Activated T-cell treated with anti-CD3 and anti-CD28 coated beads, Interleukin-2, amount 50 U/mL, for 24 hours (primary cell): Measurements from ENCODE around the gene CHCHD4.
A peak's percentile ranks its signal among the peaks of the same experiment; 100 is the strongest.

ENCODE experiments used
- DNase-seq: peaks from one replicate; pipeline ENCODE4 v3.0.0-alpha.2; 2020
- H3K27ac Mint-ChIP-seq: 2 replicates; pipeline ENCODE4 v1.8.0; 2020; ENCODE audit warnings: mild to moderate bottlenecking, mixed read lengths
- H3K27me3 Mint-ChIP-seq: 2 replicates; pipeline ENCODE4 v1.8.0; 2020; ENCODE audit warnings: mixed read lengths
- H3K36me3 Mint-ChIP-seq: 2 replicates; pipeline ENCODE4 v1.8.0; 2020; ENCODE audit warnings: low read depth, mixed read lengths
- H3K4me1 Mint-ChIP-seq: 2 replicates; pipeline ENCODE4 v1.8.0; 2020; ENCODE audit warnings: low read depth, mixed read lengths
- H3K4me3 Mint-ChIP-seq: 2 replicates; pipeline ENCODE4 v1.8.0; 2020; ENCODE audit warnings: mild to moderate bottlenecking, moderate library complexity, mixed read lengths
- H3K9me3 Mint-ChIP-seq: 2 replicates; pipeline ENCODE4 v1.8.0; 2020; ENCODE audit warnings: mixed read lengths

Gene CHCHD4

DNA sequence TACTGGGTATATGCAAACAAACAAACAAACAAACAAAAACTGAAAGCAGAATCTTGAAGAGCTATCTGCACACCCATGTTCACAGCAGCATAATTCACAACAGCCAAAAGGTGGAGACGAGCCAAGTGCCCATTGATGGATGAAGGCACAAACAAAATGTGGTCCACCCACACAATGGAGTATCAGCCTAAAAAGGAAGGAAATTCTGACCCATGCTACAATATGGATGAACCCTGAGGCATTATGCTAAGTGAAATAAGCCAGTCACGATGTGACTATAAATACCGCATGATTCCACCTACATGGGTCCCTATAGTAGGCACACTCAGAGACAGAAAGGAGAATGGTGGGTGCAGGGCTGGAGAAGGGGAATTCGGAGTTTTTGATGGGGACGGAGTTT, 29.6 kb upstream of the CHCHD4 start:
- Mint-ChIP-seq H3K36me3 (peaks cover 92% of the 10 kb centered on the region), H3K9me3 (no peaks in the 10 kb centered on the region), H3K4me3 (no peak overlapping the region), H3K27me3 (no peaks in the 10 kb centered on the region), H3K27ac (no peak overlapping the region), H3K4me1 (peaks cover 9% of the 10 kb centered on the region)
- no peak for DNase-seq

DNA sequence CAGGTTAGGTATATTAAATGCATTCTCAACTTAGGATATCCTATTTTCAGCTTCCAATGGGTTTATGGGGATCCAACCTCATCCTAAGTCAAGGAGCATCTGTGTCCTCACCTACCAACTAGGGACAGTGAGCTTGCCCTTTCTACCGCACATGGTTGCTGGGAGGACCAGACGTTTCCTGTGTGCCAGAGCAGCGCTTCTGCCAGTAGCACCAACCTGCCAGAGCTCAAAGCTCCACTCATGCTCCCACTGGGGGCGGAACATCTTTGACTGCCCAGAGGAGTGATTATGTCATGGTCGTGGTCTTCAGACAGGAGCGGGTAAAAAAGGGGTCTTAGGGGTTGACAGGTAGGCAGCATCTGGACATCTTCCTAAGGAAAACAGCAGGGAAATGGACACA, 29.0 kb upstream of the CHCHD4 start:
- H3K4me3 Mint-ChIP-seq: no peak overlapping the region
- no peak overlapping the region for H3K27ac Mint-ChIP-seq
- H3K36me3 Mint-ChIP-seq: peaks cover 88% of the 10 kb centered on the region
- peaks cover 9% of the 10 kb centered on the region for H3K4me1 Mint-ChIP-seq
- H3K27me3 Mint-ChIP-seq: no peaks in the 10 kb centered on the region
- no peak for DNase-seq
- H3K9me3 Mint-ChIP-seq: no peaks in the 10 kb centered on the region

DNA sequence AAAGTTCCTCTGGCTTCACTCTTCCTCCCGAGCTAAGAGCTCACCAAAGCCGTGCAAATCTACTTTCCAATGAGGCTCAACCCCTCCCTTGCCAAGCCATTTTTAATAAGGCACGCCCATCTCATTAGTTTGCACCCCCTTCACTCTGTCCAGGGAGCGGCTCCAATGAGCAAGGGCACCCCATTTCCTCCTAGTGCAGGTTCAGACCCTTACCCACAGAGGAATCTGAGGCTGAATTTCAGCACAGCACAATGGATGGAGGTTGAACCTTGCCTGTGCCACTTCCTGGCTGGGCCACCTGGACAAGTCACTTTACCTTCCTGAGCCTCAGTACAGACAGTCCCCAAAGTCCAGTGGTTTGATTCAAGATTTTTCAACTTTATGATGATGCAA, 28.3 kb upstream of the CHCHD4 start:
- Mint-ChIP-seq H3K27me3 (no peaks in the 10 kb centered on the region), H3K27ac (no peak overlapping the region), H3K36me3 (peaks cover 88% of the 10 kb centered on the region), H3K4me1 (peaks cover 9% of the 10 kb centered on the region), H3K9me3 (no peaks in the 10 kb centered on the region), H3K4me3 (no peak overlapping the region)
- DNase-seq: no peak

DNA sequence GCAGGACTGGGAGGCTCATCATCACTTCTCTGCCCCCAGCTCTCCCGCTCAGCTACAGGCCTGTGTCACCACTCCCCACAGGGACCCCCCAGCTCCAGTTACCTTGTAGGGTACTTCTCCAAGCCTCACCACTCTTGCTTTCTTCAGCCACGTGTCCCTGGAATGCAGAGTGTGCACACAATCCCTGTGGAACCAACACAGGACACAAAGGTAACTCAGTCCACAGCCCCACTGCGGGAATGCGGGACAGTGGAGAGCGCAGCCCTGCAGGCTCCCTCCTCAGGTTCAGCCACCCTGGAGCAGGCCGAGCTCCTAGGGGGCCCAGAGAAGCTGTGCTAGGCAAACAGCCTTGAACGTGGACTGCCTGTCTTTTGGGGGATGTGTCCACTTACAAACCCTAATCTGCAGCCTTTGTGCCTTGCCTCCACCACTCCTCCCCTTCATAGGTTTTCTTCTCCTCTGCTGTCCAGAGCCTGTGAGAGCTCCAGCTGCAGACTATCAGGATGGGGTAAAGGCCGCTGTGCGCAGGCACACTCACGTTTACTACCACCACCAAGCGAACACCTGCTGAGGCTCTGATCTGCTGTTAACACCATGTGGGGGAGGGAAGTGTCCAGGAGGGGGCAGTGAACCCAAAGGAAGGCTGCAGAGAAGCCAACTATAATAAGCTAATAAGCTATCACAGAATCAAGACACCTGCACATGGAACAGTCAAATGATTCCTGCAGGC, 27.7 kb upstream of the CHCHD4 start:
- Mint-ChIP-seq H3K4me3 (no peak overlapping the region), H3K27ac (no peak overlapping the region), H3K4me1 (peaks cover 7% of the 10 kb centered on the region), H3K9me3 (no peaks in the 10 kb centered on the region), H3K36me3 (peaks cover 88% of the 10 kb centered on the region), H3K27me3 (no peaks in the 10 kb centered on the region)
- no peak for DNase-seq

DNA sequence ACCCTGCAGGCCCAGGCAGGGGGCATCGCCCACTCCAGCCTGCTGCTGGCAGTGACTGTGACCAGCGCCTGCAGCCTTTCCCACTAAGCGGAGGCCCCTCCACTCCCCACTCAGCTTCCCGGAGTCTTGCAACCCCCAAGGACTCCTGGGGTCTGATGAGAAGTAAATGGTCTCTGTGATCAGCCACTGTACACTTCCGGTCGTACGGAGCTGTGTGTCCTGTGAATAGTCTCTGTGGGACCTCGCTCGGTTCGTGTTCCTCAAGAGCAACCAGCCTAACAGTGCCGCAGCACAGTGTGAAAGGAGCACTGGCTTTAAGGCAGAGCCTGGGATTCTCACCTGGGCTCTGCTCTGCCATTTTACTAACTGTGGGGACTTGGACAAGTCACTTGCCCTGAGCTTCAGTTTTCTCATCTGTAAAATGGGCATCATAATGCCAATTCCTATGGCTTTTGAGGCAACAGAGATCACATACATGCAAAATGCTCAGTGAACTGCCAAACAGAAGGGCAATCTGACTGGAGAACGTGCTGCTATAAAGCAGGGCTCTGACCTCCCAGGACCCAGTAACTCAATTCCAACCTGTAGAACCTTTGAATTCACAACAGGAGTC, 26.9 kb upstream of the CHCHD4 start:
- Mint-ChIP-seq H3K27me3 (no peaks in the 10 kb centered on the region), H3K27ac (no peak overlapping the region), H3K36me3 (peaks cover 88% of the 10 kb centered on the region), H3K9me3 (no peaks in the 10 kb centered on the region), H3K4me3 (no peak overlapping the region), H3K4me1 (peaks cover 2% of the 10 kb centered on the region)
- no peak for DNase-seq

DNA sequence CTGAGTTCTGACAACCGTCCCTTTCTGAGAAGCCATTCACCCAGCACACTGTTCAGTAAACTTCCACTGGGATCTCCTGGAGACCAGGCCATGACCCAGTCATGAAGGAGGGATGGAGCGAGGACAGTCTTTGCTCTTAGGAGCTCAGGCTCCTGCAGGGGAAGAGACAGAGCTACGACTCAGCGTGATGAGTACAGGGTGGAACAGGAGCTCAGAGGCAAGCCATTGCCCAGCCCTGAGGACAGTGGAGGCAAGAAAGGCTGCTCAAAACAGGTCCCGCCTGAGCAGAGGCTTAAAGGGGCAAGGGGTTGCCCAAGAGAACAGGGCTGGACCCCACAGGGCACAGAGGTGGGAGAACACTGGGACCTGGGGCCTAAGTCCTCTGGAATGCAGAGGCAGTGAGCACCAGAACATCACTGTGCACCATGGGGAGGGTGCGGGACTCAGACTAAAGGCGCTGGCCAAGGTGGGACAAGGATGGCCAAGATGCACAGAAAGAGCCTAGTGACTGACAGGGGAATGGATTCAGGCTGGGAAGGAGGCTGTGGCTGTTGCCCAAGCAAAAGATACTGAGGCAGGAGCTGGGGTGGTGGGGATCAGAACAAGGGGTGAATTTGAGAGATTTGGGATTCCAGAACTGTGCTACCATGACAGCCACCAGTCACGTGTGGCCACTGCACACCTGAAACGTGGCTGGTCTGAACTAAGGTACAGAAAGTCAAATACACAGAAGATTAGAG, 26.0 kb upstream of the CHCHD4 start:
- H3K27ac Mint-ChIP-seq: peak overlapping the region; percentile 83
- no peaks in the 10 kb centered on the region for H3K27me3 Mint-ChIP-seq
- peaks cover 7% of the 10 kb centered on the region for H3K4me1 Mint-ChIP-seq

DNA sequence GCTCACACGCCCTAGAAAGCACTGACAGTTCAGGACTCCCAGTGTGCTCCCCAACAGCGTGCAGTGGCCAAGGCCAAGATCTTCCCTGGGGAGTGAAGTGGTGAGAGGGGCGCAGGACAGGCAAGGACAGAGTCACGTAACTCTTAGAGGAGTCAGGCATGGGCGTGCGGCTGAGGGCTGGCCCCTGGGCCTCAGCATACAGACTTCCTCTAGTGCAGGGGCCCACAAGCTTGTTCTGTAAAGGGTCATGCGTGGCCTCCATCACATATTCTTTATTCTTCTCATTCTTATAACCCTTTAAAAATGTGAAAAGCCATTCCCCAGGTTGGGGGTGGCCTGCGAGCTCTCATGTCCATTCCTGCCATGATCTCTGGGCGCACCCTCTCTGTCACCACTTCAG, 25.4 kb upstream of the CHCHD4 start:
- peak overlapping the region; percentile 70 for H3K27ac Mint-ChIP-seq
- DNase-seq: no peak
- no peaks in the 10 kb centered on the region for H3K9me3 Mint-ChIP-seq
- H3K4me3 Mint-ChIP-seq: no peak overlapping the region
- peaks cover 11% of the 10 kb centered on the region for H3K4me1 Mint-ChIP-seq
- no peaks in the 10 kb centered on the region for H3K27me3 Mint-ChIP-seq
- peaks cover 88% of the 10 kb centered on the region for H3K36me3 Mint-ChIP-seq

More for the DNA sequence above, 26.0 kb upstream of the CHCHD4 start:
- no peak overlapping the region for H3K4me3 Mint-ChIP-seq
- no peak for DNase-seq
- H3K9me3 Mint-ChIP-seq: no peaks in the 10 kb centered on the region
- H3K36me3 Mint-ChIP-seq: peaks cover 88% of the 10 kb centered on the region

DNA sequence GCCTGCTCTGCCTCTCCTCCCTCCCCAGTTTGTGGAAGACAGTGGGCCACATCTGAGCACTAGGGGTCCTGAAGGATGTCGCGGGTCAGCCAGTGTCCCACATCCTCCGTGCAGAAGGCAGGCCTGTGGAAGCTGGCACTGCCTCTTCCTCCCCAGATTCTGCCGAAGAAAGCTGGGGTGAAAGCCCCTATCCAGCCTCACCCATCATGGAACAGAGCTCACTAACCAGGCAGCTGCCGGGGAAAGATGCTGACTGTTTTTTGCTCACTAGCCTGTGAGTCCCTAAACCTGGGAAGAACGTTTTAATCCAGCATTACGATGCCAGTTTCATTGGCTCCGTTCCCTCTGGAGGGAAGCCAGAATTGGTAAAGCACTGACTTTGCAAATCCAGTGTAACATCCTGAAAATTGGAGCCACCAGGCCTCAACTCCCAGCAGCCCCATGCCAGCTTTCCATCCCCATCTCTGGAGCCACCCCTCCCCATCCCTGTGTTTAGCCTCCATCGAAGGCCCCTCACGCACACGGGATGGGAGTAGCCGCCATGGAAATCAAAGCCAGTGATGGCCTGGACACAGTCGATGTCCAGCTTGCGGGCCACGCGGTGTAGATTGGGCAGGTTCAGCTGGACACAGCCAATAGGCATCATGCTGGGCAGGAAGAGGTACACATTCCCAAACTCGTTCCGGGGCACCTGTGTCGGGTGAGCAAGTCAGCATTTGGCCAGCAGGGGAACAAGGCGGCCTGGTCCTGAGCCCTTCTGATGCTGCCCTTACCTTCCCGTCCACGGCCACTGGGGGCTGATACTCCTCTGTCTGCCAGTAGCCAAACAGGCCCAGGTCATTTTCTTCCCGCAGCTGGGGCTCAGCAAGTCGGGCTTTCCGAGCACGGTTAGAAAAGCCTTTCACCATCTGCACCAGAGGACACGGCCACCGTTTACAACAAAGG, 23.6 kb upstream of the CHCHD4 start:
- DNase-seq: no peak
- peaks cover 26% of the 10 kb centered on the region for H3K4me1 Mint-ChIP-seq
- peaks cover 84% of the 10 kb centered on the region for H3K36me3 Mint-ChIP-seq
- H3K4me3 Mint-ChIP-seq: no peak overlapping the region
- no peaks in the 10 kb centered on the region for H3K9me3 Mint-ChIP-seq
- peak overlapping the region; percentile 69 for H3K27ac Mint-ChIP-seq
- no peaks in the 10 kb centered on the region for H3K27me3 Mint-ChIP-seq

DNA sequence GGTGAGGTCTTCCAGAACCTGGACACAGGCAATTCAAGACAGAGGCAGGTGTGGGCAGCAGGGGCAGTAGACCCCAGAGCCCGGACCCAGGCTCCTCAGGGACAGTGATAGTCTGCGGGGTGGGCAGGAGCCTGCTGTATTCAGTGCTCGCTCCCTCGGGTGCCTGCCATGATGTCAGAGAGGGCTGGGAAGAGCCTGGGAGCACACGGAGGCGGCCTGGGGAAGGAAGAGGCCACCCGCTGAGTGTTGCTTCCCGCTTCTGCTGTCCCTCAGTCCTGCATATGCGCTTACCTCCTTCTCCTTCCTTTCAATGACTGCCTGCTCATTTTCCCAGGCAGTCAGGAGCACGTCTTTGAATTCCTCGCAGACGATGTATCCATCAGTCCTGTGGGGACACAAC, 22.9 kb upstream of the CHCHD4 start:
- Mint-ChIP-seq H3K36me3 (peaks cover 84% of the 10 kb centered on the region), H3K4me1 (peaks cover 33% of the 10 kb centered on the region), H3K27me3 (no peaks in the 10 kb centered on the region), H3K9me3 (no peaks in the 10 kb centered on the region), H3K27ac (peak overlapping the region; percentile 75), H3K4me3 (no peak overlapping the region)
- DNase-seq: no peak

DNA sequence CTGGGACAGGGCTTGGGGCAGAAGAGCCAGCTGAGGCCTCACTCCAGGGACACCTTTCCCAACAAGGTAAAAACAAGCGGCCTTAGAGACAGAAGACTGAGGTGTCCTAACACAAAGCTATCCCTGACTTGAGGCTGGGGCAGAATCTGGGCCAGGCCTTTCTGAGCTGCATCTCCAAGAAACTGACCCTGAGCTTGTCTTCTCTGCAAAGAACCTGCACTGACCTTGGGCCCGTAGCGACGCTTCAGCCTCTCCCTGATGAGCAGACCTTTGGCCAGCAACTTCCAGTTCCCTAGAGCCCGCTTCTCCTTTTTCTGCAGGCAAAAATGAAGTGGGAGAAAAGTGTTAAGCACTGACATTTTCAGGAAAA, 22.4 kb upstream of the CHCHD4 start:
- Mint-ChIP-seq H3K4me3 (no peak overlapping the region), H3K27ac (peak overlapping the region; percentile 75), H3K9me3 (no peaks in the 10 kb centered on the region), H3K36me3 (peaks cover 84% of the 10 kb centered on the region), H3K27me3 (no peaks in the 10 kb centered on the region), H3K4me1 (peaks cover 39% of the 10 kb centered on the region)
- no peak for DNase-seq

DNA sequence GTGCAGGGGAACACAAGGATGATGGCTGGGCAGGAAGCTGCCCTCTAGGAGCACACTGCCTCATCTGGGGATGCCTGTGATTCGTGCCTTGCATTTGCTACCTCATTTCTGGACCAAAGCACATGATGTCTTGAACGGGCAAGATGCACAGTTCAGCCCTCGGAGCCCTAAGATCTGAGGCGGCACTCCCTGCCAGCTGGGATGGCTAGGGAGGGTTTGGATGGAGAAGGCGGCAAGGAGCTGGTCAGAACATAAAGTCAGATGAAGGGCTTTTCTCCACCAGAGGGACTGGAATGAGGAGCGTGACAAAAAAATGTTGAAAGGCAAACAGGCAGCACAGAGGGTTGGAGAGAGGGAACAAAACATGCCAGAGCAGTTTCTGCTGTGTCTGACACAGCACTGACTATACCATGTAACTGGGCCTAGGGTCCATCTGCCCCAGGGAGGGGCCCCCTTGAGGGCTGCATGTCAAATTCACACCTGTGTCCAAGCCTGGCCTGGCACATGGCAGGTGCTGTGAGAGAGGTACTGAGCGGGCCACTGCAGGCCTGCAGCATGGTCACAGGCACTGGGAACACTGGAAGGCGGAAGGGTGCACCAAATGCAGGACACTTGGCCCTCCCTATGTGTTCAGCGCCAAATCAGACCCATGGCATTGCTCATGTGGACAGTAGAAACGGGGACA, 21.9 kb upstream of the CHCHD4 start:
- H3K9me3 Mint-ChIP-seq: no peaks in the 10 kb centered on the region
- peaks cover 84% of the 10 kb centered on the region for H3K36me3 Mint-ChIP-seq
- peaks cover 44% of the 10 kb centered on the region for H3K4me1 Mint-ChIP-seq
- DNase-seq: no peak
- no peaks in the 10 kb centered on the region for H3K27me3 Mint-ChIP-seq
- no peak overlapping the region for H3K4me3 Mint-ChIP-seq
- peak overlapping the region; percentile 87 for H3K27ac Mint-ChIP-seq

DNA sequence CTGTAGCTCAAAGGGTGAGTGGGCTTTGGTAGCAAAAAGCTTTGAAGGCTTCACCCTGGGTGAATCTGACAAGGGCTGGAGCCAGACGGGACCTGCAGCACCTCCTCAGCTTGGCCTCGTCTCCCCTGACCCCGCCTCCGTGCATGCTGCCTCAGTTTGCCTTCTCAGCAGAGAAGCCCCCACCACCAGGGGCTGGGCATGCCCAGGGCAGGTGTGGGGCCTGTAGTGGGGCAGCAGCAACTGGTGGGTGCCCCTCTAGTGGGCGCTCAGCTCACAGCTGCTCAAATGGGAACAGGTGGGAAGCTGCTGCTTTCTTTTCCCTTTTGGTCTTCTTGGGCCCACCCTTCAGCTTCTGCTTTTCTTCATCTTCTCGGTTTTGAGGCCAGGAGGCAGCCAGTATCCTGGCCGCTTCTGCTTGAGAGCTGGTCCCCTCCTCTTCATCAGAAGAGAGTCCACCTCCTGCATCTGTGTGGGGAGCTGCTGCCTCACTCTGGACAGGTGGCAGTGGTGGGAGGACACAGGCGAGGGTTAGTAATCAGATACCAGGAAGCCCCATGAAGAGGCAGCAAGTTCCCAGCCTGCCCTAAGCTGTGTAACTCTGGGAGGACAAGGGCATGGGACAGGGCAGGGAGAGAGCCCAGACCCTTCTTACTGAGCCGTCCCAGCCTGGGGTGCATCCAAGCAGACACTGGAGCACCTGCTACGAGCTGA, 21.2 kb upstream of the CHCHD4 start:
- no peaks in the 10 kb centered on the region for H3K9me3 Mint-ChIP-seq
- no peaks in the 10 kb centered on the region for H3K27me3 Mint-ChIP-seq
- H3K36me3 Mint-ChIP-seq: peaks cover 88% of the 10 kb centered on the region
- H3K27ac Mint-ChIP-seq: peak overlapping the region; percentile 87
- peaks cover 51% of the 10 kb centered on the region for H3K4me1 Mint-ChIP-seq
- no peak overlapping the region for H3K4me3 Mint-ChIP-seq
- DNase-seq: no peak

DNA sequence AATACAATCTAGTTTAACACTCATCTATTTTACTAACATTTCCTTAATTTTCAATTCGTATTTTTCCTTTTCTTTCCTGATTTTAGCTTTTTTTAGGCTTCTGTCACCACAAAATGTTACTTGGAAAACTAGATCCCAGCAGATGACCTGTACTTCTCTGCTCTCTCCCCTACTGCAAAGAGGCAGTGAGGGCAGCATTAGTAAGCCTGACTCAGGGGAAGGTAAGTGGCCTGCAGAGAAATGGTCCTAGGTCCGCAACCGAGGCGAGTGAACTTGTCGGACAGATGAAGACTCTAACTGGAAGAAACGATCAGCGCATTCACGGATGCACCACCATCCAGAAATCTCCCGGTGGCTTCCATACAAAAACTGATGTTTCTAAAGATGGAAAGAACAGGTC, 20.6 kb upstream of the CHCHD4 start:
- Mint-ChIP-seq H3K27me3 (no peaks in the 10 kb centered on the region), H3K4me3 (no peak overlapping the region), H3K9me3 (no peaks in the 10 kb centered on the region), H3K36me3 (peaks cover 88% of the 10 kb centered on the region), H3K4me1 (peaks cover 57% of the 10 kb centered on the region), H3K27ac (peak overlapping the region; percentile 93)
- DNase-seq: no peak
